SK-N-SH treated with all-trans-retinoic acid at 6 μM for 48 hours (cell line): Measurements from ENCODE around the gene TMEM94.

ENCODE experiments used
- ATAC-seq: fragments of 200-7000 bp; cut with Tn5 transposase; 3 replicates; pipeline ENCODE4 v1.9.1; 2020; ENCODE audit warnings: mild to moderate bottlenecking, moderate library complexity
- ARNTL ChIP-seq: fragments of 450-650 bp; formaldehyde crosslinking; IDR thresholded peaks from 2 replicates; pipeline ENCODE4 v1.5.0; 2020; ENCODE audit warnings: low read depth, mild to moderate bottlenecking, moderate library complexity, borderline replicate concordance
- BACH2 ChIP-seq: fragments of 250-450 bp; sonication (Bioruptor Pico); IDR thresholded peaks from 2 replicates; pipeline ENCODE4 v1.9.0; 2021; ENCODE audit warnings: mild to moderate bottlenecking, borderline replicate concordance
- CSDC2 ChIP-seq: fragments of 250-450 bp; sonication (Bioruptor Pico); IDR thresholded peaks from 2 replicates; pipeline ENCODE4 v1.5.0; 2020; ENCODE audit warnings: mild to moderate bottlenecking, moderate library complexity
- ESRRG ChIP-seq: fragments of 250-450 bp; sonication (Bioruptor Pico); IDR thresholded peaks from 2 replicates; pipeline ENCODE4 v1.6.1; 2021; ENCODE audit warnings: mild to moderate bottlenecking
- OSR1 ChIP-seq: fragments of 250-450 bp; sonication (Bioruptor Pico); IDR thresholded peaks from 2 replicates; pipeline ENCODE4 v1.8.0; 2022; ENCODE audit warnings: moderate library complexity, mild to moderate bottlenecking, inconsistent platforms
- RARB ChIP-seq: fragments of 250-450 bp; sonication (Bioruptor Pico); IDR thresholded peaks from 2 replicates; pipeline ENCODE4 v1.8.0; 2021; ENCODE audit warnings: mild to moderate bottlenecking, moderate library complexity
- SNAI2 ChIP-seq: fragments of 250-450 bp; sonication (Bioruptor Pico); IDR thresholded peaks from 2 replicates; pipeline ENCODE4 v1.5.0; 2020; ENCODE audit warnings: mild to moderate bottlenecking, moderate library complexity
- TCF4 ChIP-seq: fragments of 250-450 bp; sonication (Bioruptor Pico); IDR thresholded peaks from 2 replicates; pipeline ENCODE4 v1.8.0; 2021; ENCODE audit warnings: mild to moderate bottlenecking, moderate library complexity, borderline replicate concordance
- TOX ChIP-seq: fragments of 250-450 bp; sonication (Bioruptor Pico); IDR thresholded peaks from 2 replicates; pipeline ENCODE4 v1.8.0; 2021; ENCODE audit warnings: mild to moderate bottlenecking, moderate library complexity, borderline replicate concordance
- ZC3H10 ChIP-seq: fragments of 250-450 bp; sonication (Bioruptor Pico); IDR thresholded peaks from 2 replicates; pipeline ENCODE4 v1.5.1; 2021; ENCODE audit warnings: mild to moderate bottlenecking, moderate library complexity
- ZFP3 ChIP-seq: fragments of 250-450 bp; sonication (Bioruptor Pico); IDR thresholded peaks from 2 replicates; pipeline ENCODE4 v1.5.0; 2020; ENCODE audit warnings: mild to moderate bottlenecking, moderate library complexity
- ZNF565 ChIP-seq: fragments of 450-650 bp; formaldehyde crosslinking; conservative IDR thresholded peaks from 2 replicates; pipeline ENCODE4 v1.5.0; 2020; ENCODE audit warnings: low read depth, mild to moderate bottlenecking, moderate library complexity
- ZNF70 ChIP-seq: fragments of 450-650 bp; formaldehyde crosslinking; IDR thresholded peaks from 2 replicates; pipeline ENCODE4 v1.5.0; 2020; ENCODE audit warnings: mild to moderate bottlenecking, moderate library complexity
- ZNF8 ChIP-seq: fragments of 450-650 bp; formaldehyde crosslinking; IDR thresholded peaks from 2 replicates; pipeline ENCODE4 v1.5.0; 2020; ENCODE audit warnings: mild to moderate bottlenecking, moderate library complexity
- TF ChIP-seq, protein P1 (sequence below): fragments of 250-450 bp; sonication (Bioruptor Pico); IDR thresholded peaks from 2 replicates; pipeline ENCODE4 v1.8.0; 2021; ENCODE audit warnings: low read depth, mild to moderate bottlenecking, moderate library complexity, borderline replicate concordance
- TF ChIP-seq, protein P2 (sequence below): fragments of 250-450 bp; sonication (Bioruptor Pico); IDR thresholded peaks from 2 replicates; pipeline ENCODE4 v1.8.0; 2020; ENCODE audit warnings: mild to moderate bottlenecking, moderate library complexity, borderline replicate concordance
- TF ChIP-seq, protein P3 (sequence below): fragments of 250-450 bp; sonication (Bioruptor Pico); IDR thresholded peaks from 2 replicates; pipeline ENCODE4 v1.5.1; 2020; ENCODE audit warnings: low read depth, mild to moderate bottlenecking, moderate library complexity
- TF ChIP-seq, protein P4 (sequence below): fragments of 250-450 bp; sonication (Bioruptor Pico); IDR thresholded peaks from 2 replicates; pipeline ENCODE4 v1.5.0; 2020; ENCODE audit warnings: mild to moderate bottlenecking, moderate library complexity
- TF ChIP-seq, protein P5 (sequence below): fragments of 250-450 bp; sonication (Bioruptor Pico); IDR thresholded peaks from 2 replicates; pipeline ENCODE4 v1.5.1; 2021; ENCODE audit warnings: mild to moderate bottlenecking, moderate library complexity

TMEM94 gene

DNA sequence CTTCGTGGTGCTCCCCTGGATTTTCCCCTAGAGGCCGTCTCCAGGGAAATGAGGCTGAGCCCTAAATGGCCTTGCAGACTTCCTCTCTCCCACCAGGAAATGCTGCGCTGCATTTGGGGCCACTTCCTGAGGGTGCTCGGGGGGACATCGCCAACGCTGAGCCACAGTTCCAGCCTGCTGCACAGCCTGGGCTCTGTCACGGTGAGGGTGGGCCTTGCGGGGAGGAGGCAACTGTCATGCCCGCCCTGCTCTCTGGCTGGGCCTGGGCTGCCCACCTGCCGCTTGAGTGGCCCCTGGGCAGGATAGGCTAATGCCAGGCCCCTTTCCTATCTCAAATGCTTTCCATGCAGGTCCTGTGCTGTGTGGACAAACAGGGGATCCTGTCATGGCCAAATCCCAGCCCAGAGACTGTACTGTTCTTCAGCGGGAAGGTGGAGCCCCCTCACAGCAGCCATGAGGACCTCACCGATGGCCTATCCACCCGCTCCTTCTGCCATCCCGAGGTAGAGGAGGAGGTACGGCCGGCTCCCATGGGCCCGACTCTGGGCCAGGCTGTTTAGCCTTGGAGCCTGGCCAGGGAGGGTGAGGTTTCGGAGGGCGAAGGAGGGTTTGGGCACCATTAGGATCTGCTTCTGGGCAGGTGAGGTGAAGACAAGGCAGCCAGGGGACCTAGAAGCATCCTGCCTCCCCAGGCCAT is 34.7 kb downstream of the TMEM94 start:
- no peak for TF ChIP-seq OSR1 (CRISPR knock-in tag)
- TF ChIP-seq TCF4 = no peak
- TF ChIP-seq, protein P1, sequence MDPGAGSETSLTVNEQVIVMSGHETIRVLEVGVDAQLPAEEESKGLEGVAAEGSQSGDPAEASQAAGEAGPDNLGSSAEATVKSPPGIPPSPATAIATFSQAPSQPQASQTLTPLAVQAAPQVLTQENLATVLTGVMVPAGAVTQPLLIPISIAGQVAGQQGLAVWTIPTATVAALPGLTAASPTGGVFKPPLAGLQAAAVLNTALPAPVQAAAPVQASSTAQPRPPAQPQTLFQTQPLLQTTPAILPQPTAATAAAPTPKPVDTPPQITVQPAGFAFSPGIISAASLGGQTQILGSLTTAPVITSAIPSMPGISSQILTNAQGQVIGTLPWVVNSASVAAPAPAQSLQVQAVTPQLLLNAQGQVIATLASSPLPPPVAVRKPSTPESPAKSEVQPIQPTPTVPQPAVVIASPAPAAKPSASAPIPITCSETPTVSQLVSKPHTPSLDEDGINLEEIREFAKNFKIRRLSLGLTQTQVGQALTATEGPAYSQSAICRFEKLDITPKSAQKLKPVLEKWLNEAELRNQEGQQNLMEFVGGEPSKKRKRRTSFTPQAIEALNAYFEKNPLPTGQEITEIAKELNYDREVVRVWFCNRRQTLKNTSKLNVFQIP (CRISPR knock-in tag) = no peak
- TF ChIP-seq, protein P2, sequence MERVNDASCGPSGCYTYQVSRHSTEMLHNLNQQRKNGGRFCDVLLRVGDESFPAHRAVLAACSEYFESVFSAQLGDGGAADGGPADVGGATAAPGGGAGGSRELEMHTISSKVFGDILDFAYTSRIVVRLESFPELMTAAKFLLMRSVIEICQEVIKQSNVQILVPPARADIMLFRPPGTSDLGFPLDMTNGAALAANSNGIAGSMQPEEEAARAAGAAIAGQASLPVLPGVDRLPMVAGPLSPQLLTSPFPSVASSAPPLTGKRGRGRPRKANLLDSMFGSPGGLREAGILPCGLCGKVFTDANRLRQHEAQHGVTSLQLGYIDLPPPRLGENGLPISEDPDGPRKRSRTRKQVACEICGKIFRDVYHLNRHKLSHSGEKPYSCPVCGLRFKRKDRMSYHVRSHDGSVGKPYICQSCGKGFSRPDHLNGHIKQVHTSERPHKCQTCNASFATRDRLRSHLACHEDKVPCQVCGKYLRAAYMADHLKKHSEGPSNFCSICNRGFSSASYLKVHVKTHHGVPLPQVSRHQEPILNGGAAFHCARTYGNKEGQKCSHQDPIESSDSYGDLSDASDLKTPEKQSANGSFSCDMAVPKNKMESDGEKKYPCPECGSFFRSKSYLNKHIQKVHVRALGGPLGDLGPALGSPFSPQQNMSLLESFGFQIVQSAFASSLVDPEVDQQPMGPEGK (CRISPR knock-in tag) = no peak
- TF ChIP-seq TOX (CRISPR knock-in tag) = no peak
- TF ChIP-seq BACH2 (CRISPR knock-in tag) = no peak
- TF ChIP-seq, all 23 proteins: peak for 0
- ATAC-seq = no peak

DNA sequence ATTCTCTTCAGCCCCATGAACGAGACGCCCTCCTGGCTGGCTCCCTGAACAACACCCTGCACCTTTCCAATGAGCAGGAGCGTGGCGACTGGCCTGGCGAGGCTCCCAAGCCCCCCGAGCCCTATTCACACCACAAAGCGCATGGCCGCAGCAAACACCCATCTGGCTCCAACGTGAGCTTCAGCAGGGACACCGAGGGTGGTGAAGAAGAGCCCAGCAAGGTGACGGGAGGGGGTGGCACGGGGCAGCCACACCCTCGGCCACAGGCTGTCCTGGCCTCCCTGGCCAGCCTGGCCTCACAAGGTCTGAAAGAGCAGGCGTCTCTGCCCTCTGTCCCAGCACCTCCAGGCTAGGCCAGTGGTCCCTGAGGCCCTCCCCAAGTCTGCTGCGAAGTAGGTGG is 35.2 kb downstream of the TMEM94 start:
- ATAC-seq = no peak
- TF ChIP-seq, protein P3, sequence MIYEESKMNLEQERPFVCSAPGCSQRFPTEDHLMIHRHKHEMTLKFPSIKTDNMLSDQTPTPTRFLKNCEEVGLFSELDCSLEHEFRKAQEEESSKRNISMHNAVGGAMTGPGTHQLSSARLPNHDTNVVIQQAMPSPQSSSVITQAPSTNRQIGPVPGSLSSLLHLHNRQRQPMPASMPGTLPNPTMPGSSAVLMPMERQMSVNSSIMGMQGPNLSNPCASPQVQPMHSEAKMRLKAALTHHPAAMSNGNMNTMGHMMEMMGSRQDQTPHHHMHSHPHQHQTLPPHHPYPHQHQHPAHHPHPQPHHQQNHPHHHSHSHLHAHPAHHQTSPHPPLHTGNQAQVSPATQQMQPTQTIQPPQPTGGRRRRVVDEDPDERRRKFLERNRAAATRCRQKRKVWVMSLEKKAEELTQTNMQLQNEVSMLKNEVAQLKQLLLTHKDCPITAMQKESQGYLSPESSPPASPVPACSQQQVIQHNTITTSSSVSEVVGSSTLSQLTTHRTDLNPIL (CRISPR knock-in tag) = no peak
- TF ChIP-seq ZFP3 (CRISPR knock-in tag) (no peak), ZNF565 (CRISPR knock-in tag) (no peak)
- TF ChIP-seq, protein P4, sequence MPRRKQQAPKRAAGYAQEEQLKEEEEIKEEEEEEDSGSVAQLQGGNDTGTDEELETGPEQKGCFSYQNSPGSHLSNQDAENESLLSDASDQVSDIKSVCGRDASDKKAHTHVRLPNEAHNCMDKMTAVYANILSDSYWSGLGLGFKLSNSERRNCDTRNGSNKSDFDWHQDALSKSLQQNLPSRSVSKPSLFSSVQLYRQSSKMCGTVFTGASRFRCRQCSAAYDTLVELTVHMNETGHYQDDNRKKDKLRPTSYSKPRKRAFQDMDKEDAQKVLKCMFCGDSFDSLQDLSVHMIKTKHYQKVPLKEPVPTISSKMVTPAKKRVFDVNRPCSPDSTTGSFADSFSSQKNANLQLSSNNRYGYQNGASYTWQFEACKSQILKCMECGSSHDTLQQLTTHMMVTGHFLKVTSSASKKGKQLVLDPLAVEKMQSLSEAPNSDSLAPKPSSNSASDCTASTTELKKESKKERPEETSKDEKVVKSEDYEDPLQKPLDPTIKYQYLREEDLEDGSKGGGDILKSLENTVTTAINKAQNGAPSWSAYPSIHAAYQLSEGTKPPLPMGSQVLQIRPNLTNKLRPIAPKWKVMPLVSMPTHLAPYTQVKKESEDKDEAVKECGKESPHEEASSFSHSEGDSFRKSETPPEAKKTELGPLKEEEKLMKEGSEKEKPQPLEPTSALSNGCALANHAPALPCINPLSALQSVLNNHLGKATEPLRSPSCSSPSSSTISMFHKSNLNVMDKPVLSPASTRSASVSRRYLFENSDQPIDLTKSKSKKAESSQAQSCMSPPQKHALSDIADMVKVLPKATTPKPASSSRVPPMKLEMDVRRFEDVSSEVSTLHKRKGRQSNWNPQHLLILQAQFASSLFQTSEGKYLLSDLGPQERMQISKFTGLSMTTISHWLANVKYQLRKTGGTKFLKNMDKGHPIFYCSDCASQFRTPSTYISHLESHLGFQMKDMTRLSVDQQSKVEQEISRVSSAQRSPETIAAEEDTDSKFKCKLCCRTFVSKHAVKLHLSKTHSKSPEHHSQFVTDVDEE (CRISPR knock-in tag) = no peak
- TF ChIP-seq, all 23 proteins: peak for 0

DNA sequence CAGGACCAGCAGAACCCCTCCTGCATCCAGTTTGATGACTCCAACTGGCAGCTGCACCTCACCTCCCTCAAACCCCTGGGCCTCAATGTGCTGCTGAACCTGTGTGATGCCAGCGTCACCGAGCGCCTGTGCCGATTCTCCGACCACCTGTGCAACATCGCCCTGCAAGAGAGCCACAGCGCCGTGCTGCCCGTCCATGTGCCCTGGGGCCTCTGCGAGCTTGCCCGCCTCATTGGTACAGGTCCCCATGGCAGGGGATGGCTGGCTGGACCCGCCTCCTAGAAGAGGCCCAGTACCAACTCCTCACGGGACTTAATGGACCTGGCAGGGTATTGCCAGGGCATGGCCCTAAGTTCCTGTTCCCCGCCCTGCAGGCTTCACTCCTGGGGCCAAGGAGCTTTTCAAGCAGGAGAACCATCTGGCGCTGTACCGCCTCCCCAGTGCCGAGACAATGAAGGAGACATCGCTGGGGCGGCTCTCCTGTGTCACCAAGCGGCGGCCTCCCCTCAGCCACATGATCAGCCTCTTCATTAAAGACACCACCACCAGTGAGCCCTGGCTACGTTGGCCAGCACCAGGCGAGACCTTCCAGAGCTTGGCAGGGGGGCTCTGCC is 36.2 kb downstream of the TMEM94 start:
- TF ChIP-seq ZNF70 (CRISPR knock-in tag) (no peak), ESRRG (no peak), ZC3H10 (CRISPR knock-in tag) (no peak), CSDC2 (CRISPR knock-in tag) (no peak), ZFP3 (CRISPR knock-in tag) (no peak), RARB (no peak), SNAI2 (CRISPR knock-in tag) (no peak), ARNTL (CRISPR knock-in tag) (no peak), TCF4 (no peak), ZNF565 (CRISPR knock-in tag) (no peak), ZNF8 (CRISPR knock-in tag) (no peak), BACH2 (CRISPR knock-in tag) (no peak), TOX (CRISPR knock-in tag) (no peak), OSR1 (CRISPR knock-in tag) (no peak)
- TF ChIP-seq, protein P4 (CRISPR knock-in tag) = no peak
- TF ChIP-seq, protein P2 (CRISPR knock-in tag) = no peak
- TF ChIP-seq, protein P1 (CRISPR knock-in tag) = no peak
- TF ChIP-seq, protein P5, sequence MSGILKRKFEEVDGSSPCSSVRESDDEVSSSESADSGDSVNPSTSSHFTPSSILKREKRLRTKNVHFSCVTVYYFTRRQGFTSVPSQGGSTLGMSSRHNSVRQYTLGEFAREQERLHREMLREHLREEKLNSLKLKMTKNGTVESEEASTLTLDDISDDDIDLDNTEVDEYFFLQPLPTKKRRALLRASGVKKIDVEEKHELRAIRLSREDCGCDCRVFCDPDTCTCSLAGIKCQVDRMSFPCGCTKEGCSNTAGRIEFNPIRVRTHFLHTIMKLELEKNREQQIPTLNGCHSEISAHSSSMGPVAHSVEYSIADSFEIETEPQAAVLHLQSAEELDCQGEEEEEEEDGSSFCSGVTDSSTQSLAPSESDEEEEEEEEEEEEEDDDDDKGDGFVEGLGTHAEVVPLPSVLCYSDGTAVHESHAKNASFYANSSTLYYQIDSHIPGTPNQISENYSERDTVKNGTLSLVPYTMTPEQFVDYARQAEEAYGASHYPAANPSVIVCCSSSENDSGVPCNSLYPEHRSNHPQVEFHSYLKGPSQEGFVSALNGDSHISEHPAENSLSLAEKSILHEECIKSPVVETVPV (CRISPR knock-in tag) = no peak
- no peak for ATAC-seq
